ENCODE data around the gene SNTG2.
"Not testable (repeated sequence)": the region's sequence is repeated elsewhere in the genome, so short reads cannot be mapped to it uniquely, and the experiment has no call there.

Gene SNTG2

DNA sequence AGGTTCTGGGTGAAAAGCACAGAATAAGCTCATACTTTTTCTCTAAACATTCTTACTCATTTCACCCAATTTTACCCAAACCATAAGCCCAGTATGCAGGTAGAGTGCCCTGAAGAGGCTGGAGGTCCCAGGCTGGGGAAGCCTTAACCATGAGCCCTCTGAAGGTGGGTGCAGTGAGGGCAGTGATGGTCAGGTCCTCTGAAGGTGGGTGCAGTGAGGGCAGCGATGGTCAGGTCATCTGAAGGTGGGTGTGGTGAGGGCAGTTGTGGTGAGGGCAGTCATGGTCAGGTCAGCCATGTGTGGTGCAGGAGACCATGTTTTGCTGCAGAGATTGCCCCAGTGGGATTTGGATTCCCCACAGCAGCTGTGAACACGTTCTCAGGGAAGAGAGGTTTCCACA is 148.8 kb downstream of the SNTG2 start:
- DNase-seq (ENCODE audit: low spot score): no peak

DNA sequence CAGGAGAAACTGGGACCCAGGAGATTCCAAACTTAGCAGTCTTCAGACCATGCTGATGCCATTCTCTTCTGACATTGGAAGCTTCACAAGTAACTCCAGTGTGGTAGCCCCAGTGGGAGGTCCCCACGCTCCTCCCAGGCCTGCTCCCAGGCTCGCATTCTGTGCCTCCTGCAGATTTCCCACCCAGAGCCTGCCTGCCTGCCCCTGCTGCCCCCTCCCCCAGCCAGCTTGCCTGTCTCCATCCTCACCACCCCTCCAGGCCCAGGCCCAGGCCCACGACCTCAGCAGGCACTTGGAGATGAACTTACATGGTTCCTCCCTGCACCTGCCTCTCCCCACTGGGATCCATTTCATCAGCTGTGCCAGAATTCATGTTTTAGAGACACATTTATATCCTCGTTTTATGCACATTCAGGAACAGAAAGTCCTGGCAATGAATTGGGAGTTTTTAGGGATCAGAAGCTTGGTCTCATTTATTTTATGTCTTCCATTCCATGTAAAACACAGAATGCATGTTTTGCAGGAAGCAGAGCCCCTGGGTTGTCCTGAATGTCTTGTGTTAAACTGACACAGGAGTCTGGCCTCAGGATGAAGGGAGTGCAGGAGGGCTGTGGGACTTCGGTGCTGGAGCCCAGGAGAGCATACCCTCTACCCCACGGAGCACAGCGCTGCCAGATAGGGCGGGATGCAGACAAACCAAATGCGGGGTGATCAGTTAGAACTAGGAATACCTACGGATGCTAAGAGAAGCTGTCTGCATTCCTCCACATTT is 150.5 kb downstream of the SNTG2 start:
- DNase-seq (ENCODE audit: low spot score): no peak

DNA sequence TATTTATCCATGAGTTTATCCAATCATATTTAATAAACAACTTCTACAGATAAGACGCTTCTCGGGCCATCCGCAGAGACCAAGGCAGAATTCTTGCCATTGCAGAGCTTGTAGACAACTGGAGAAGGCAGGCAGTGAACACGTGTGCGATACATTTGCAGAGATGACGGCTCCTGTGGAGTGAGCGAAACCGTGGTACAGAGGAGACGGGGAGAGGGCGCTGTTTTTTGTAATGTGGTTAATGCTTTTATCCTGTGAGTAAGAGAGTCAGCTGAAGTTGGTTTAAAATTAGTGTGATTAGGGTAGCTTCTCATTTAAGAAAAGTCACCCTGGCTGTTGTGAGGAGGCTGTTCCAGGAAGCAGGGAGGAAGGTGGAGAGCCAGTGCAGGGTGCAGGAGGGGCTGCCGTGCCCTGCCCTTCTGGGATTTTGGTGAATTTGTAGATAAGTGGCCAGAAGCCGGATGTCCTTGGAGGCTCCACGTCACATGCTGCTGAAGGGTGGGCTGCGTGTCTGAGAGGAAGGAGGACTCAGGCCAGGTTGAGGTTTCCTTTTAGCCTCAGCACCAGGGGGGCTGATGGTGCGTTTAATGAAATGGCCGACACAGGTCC is 151.4 kb downstream of the SNTG2 start:
- no peak for DNase-seq (ENCODE audit: low spot score)

DNA sequence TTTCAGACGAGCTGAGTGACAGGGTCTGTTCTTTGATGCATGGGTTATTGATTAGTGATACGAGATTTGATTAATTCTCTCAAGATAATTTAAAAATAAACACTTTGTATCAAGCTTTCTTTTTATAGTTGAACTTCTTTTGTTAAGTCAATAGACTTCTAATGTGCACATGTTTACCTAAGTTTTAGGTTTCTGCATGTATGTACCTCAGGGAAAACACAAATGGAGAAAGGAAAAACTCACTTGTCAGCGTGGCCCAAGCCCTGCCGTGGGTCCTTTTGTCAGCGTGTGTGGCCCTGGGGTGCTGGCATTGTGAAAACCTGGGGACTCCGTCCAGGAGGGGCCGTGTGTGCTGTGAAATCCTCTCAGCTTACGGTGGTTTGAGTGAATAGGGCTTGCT is 153.7 kb downstream of the SNTG2 start:
- no peak for DNase-seq (ENCODE audit: low spot score)

DNA sequence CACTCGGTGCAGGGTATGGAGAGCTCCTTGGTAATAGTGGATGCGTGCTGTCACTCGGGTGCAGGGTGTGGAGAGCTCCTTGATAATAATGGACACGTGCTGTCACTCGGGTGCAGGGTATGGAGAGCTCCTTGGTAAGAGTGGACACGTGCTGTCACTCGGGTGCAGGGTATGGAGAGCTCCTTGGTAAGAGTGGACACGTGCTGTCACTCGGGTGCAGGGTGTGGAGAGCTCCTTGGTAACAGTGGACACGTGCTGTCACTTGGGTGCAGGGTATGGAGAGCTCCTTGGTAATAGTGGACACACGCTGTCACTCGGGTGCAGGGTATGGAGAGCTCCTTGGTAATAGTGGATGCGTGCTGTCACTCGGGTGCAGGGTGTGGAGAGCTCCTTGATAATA is 155.7 kb downstream of the SNTG2 start:
- not testable (repeated sequence) for DNase-seq (ENCODE audit: low spot score)

DNA sequence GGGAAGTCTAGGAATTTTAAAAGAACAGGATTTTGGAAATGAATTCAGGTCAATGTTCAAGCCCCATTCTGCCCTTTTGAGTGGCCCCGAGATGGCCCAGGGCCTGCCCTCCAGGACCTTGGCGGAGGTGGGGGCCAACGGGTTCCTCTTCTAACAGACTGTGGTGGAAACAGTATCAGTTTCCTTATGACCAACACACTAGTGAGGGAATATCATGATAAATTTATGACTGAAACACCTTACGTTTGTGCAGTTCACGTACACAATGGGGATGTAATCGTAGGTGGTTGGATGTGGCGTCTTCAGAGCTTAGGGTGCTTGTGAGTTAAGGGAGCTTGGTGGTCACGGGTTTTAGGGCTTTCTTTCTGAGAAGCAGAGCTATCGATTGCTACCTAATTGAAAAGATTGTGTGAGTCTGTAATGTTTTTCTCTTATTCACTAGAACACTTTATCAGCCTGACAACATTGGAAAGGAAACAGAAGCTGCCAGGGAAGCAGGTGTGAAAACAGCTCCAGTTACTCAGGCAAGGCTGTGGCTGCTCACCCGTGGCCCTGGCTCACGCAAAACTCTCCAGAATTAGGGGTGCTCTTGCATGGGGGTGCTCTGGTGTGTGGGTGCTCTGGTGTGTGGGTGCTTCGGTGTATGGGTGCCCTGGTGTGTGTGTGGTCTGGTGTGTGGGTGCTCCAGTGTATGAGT is 165.3 kb downstream of the SNTG2 start:
- no peak for DNase-seq (ENCODE audit: low spot score)

DNA sequence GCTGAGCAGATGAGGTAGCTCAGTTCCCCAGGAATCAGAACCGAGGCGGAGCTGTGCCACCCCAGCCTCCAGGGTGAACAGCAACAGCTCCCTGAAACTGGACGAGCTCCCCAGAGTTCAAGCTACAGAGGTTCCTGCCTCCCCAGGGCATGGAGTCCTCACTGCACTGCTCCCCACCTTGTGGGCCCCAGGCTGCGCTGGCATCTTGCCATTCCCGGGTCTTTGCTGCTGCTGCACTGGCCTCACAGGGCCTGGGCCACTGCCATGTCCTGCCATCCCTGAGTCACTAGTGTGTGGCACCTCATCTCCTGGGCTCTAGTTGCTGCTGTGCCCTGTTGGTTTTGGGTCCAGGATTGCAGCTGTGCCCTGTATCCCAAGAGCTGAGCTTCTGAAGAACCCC is 166.9 kb downstream of the SNTG2 start:
- no peak for DNase-seq (ENCODE audit: low spot score)

DNA sequence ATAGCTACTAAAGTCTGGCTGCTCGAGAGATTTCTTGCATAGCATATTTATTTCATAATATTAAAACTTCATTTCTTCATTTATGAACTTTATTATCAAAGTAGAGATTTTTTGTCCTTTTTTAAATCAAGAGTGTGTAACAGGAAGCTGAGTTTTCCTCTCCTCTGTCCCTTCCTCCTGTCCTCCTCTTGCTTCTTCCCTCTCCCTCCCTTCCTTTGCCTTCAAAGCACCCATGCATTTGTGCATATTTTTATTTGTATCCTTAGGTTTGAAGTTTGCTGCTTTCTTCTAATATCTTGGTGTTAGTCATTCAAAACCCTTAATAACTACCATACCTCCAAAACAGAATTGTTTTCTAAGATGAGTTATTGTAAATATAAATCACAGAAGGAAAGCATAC is 174.6 kb downstream of the SNTG2 start:
- DNase-seq (ENCODE audit: low spot score): no peak

DNA sequence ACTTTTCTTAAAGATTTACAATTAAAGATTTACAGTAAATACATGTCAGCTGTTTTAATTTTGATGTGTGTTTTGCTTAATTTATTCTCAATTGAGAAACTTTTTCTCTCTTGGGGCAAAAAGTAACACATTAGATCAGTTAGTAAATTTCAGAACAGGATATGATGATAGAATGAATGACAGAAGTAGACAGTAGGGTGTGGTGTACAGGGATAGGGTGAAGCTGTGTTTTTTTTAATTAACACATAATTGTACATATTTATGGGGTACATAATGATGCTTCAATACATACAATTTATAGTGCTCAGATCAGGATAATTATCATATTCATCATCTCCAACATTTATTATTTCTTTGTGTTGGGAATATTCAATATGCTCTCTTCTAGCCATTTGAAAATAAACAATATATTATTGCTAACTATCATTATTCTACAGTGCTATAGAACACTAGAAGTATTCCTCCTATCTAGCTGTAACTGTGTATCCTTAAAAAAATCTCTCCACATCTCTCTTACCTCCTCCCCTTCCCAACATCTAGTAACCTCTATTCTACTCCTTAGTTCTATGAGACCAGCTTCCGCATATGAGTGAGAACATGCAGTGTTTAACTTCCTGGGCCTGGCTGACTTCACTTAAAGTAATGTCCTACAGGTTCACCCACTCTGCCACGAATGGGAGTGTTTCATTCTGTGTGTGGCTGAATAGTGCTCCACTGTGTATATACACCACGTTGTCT is 175.2 kb downstream of the SNTG2 start:
- DNase-seq (ENCODE audit: low spot score): no peak

DNA sequence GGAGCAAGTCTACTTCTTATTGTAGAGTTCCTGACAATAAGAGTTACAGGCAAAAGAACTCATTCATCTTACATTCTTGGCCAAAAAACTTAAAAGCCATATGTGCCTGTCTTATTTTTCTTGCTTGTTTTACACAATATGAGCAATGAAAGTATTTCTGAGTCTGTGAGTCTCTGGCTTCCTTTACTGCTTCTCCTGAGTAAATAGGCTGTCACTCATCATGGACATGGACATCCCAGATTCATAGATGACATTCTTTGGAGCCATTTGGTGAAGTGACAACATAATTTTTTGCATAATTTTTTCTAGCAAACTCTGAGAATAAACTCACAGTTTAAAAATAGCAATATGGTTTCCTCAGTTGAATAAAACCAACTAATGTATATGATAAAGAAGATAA is 179.3 kb downstream of the SNTG2 start:
- no peak for DNase-seq (ENCODE audit: low spot score)

DNA sequence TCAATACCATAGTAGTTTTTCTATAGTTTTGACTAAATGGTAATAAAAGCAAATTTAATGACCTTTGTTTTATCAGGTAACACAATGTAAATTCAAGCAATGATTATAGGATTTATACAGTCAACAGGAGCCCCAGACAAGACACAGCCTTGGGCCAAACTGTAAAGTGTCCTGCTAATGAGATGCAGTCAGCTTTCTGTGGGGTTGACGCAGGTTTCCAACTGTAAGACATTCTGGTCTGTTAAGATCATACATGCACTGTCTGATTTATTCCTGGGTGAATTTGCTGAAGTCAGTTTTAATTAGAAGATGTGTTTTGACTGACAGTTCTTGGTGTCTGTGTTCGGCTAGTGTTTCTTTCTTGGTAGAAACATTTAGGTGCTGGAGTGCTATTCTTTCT is 180.3 kb downstream of the SNTG2 start:
- no peak for DNase-seq (ENCODE audit: low spot score)

DNA sequence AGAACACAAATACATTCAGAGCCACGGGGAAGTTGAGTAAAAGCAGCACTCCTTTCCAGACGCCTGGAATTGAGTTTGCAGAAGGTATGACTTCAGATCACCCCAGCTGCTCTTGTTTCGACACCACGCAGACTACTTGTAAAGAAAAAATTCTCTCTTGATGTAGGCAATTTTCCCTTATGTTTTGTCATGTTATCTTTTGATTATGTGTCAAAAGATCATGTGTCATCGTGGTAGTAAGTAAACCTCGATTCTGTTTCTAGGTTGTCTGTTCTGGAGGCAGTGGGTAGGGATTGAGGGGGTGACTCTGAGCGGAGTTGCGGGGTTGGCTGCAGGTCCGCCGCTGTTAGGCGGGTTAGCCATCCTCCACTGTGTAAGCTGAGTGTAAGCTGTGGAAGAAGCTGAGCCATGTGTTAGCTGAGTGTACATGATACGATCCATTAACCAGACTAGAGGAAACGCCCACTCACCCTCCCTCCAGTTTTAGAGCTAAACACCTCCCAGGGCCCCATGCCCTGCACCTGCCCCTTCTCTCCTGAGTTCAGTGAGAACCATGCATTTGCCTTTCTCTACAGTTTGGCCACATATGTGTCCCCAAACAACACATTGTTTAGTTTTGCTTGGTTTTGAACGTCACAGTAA is 181.8 kb downstream of the SNTG2 start:
- no peak for DNase-seq (ENCODE audit: low spot score)

DNA sequence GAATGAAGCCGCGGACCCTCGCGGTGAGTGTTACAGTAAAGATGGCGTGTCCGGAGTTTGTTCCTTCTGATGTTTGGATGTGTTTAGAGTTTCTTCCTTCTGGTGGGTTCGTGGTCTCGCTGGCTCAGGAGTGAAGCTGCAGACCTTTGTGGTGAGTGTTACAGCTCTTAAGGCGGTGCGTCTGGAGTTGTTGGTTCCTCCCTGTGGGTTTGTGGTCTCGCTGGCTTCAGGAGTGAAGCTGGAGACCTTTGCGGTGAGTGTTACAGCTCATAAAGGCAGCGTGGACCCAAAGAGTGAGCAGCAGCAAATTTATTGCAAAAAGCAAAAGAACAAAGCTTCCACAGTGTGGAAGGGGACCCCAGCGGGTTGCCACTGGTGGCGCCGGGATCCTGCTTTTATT is 183.2 kb downstream of the SNTG2 start:
- DNase-seq (ENCODE audit: low spot score): not testable (repeated sequence)

DNA sequence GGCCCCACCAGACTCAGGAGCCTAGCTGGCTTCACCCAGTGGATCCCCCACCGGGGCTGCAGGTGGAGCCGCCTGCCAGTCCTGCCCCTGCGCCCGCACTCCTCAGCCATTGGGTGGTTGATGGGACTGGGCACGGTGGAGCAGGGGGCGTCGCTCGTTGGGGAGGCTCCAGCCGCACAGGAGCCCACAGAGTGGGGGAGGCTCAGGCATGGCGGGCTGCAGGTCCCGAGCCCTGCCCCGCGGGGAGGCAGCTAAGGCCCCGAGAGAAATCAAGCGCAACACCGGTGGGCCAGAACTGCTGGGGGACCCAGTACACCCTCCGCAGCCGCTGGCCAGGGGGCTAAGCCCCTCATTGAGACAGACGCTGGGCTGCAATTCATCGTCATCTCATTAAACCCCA is 184.0 kb downstream of the SNTG2 start:
- no peak for DNase-seq (ENCODE audit: low spot score)

DNA sequence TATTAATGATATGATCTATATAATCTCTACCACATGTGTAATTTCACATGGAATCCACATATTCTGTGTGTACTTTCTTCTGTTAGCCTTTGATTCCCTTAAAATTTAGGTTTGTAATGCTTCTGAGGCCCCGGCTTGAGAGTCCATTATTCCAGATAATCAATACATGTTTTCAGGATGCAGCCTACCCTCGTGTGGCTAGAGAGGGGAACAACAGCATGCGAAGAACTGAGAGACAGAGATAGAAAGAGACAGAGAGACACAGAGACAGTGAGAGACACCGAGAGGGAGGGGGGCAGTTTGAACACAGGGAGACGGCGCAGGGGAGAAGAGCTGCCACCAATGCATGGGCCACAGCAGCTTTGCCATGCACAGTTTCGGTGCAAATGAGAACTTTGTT is 185.4 kb downstream of the SNTG2 start:
- no peak for DNase-seq (ENCODE audit: low spot score)

DNA sequence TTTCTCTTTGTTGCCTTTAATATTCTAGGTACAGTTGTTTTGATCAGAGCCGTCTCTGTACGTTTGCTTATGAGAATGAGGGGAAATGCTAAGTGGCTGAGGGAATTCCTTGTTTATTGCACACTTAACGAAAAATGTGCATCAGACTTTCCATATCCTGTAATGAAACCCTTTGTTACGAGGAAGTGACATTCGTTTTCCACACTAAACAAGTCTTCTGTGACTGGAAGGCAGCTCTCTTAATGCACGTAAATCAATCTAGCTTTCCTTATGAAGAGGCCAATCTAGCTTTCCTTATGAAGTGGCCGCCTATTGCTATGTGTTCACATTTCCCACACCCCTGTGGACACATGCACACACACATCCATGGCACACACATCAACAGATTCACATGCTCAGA is 186.2 kb downstream of the SNTG2 start:
- no peak for DNase-seq (ENCODE audit: low spot score)

DNA sequence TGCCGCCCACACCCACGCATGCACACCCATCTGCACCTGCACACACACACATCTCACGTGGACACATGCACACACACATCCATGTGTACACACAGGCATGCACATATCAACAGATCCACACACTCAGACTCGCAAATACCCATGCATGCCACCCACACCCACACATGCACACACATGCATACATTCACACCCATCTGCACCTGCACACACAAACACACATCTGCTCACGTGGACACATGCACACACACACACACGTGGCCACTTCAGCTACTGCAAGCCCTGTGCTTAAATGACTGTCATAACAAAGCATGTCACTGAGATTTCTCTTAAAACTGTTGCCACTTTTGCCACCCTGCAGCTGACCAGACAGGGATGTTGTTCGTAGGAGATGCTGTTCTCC is 186.6 kb downstream of the SNTG2 start:
- DNase-seq (ENCODE audit: low spot score): no peak

DNA sequence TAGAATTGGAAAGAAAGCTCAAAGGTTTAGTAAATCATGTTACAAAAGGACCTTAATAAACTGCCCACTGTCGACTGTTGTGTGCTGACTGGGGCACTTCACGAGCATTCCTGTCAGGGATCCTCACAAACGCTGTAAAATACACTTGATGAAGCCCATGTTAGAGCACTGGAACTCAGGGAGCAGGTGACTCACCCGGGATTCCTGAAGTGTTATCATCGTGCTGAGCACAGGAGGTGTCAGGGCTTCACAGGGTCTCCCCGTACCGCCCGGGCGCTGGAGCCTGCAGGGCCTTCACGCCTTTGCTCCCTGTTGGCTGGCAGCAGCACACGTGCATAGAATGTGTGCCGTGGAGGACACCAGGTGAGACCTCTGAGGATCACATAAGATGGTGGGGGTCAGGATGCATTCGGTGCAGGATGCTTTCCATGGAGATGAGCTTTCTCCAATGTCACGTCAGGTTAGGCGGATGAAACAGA is 187.3 kb downstream of the SNTG2 start:
- no peak for DNase-seq (ENCODE audit: low spot score)

DNA sequence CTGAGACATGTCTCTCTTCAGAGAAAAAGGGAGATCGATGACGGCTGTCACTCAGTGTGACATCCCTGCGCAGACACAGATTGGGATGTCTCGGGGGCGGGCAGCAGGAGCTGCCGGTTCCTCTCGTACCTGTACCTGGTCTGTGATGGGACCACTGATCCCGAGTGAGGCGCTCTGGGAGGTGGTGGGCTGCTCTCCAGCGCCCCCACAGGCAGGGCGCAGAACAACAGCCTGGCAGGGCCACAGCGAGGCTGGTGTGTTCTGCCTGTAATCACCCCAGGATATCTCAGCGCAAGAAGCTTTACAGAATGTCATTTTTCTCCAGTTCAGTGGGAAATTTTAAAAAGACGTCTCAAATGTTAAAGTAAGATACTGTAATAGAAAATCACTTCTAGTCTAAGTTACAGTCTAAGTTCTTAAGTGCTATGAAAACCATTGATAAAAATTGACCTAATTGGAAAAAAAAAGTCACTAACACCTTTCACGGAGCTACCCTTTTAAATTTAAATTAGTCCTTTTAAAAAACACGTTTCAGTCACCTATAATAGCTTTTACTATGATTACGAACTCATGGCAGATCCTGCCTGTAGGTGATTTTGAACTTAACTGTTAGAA is 189.8 kb downstream of the SNTG2 start:
- no peak for DNase-seq (ENCODE audit: low spot score)

DNA sequence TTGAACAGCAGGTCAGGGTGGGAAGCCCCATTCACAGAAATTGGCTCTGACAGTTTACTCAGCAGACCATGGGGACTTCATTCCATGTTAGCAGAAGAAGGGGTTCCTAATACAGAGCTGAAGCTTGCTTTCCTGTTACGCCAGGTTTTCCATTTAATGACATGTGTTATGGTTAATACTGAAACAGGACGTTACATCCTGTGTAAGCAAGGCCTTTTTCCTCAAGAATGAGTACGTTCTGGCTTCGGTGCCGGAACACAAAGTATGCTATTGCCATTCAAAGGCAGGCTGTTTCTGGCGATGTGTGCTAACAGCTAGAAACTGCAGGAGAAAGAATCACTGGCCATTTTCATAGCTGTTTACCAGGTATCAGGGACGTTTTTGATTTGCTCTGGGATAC is 190.4 kb downstream of the SNTG2 start:
- DNase-seq (ENCODE audit: low spot score): no peak

DNA sequence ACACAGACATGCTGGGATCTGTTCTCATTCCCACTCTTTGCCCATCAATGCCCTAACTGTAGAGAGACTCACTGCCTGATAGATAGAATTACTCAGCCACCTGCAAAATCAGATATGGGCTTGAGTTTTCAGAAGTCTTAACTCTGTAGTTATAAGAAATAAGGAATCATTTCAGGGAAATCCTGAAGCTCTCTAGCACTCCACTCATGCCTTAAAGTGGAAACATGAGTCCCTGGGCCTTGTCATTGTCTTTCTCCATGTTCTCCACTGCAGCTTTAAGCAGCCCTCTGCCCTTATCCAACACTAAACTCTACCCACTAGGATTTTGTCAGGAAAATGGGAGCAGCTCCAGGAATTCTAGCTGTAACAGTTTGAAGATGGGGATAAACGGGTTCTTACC is 192.5 kb downstream of the SNTG2 start:
- DNase-seq (ENCODE audit: low spot score): no peak
